AG08396 (cell line): Measurements from ENCODE around the gene PKIB.
A peak's percentile ranks its signal among the peaks of the same experiment; 100 is the strongest.
"Not testable (repeated sequence)": the region's sequence is repeated elsewhere in the genome, so short reads cannot be mapped to it uniquely, and the experiment has no call there.

Source experiments
- DNase-seq: peaks from one replicate; pipeline ENCODE4 v3.0.0; 2012; ENCODE audit warnings: low spot score, mixed read lengths

Gene PKIB

DNA sequence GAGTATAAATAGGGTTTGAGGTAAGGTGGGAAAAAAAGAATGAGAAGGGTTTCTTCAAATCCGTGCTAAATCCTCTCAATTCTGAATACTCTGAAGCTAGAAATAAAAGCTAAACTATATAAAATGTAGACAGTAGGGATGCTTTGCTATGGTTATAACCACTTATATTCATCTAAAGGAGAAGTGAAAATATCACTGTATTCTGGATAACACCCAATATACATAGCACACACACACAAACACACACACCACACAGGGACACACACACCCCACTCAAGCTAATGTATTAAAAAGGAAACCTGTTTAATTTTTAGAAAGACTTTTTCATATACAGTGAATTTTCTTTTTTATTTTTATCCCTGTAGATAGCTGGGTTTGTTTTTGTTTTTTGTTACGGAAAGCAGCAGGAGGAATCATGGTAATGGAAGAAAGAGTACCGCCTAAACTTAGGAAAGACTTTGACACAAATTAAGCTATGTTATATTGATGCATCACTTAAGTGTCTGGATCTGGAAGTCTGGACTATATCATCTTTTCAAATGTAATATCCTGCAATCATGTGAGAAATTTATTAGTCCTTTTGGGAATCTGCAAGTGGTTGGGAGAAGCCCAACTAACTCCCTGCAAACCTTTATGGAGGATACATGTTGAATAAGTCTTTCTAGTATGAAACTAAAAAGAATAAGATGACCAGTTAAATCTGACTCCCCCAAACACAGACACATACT is 100.9 kb downstream of the PKIB start:
- no peak for DNase-seq

DNA sequence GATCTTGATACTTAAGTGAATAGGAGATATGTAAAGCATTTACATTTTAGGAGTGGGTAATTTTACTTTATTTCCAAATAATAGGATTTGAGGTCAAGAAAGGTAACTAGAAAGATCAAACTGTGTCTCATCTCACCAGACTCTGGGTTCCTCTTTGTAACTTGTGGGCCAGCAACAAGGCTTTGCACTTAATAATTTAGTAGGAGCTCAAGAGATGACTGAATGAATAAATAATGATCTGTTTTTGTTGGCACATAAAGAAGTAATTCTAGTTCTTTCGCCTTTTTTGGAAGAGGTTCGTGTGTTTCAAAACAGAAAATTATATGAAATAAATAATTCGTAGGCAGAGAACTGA is 101.9 kb downstream of the PKIB start:
- no peak for DNase-seq

DNA sequence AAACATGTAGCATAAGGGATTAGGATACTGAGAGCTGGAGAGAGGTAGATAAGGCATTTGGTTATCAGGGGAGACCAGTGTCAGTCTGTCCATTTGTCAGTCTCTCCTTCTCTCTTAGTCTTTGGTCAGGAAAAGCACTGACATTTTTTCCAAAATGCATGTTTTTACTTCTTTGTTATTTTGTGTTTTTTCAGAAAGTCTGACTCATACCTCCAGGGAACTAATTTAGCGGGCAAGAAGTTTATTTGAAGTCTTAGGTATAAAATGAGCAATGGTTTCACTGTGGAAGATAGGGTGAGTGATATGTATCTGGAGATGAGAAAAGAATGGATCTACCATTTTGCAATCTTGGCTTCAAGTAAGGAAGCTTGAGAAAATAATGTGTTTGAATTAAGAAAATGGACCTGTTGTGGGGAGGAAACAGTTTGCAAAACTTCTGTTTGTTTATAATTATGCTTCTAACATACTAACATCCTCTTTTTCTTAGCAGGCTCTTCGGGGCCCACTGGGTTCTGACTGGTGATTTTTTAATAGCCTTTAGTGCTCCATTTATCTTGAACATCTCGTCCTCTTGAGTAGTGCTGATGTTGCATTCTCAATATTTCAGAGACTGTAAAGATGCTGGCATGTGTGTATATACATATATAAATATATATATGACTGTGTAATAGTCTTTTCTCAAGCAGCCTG is 102.4 kb downstream of the PKIB start:
- DNase-seq = no peak

DNA sequence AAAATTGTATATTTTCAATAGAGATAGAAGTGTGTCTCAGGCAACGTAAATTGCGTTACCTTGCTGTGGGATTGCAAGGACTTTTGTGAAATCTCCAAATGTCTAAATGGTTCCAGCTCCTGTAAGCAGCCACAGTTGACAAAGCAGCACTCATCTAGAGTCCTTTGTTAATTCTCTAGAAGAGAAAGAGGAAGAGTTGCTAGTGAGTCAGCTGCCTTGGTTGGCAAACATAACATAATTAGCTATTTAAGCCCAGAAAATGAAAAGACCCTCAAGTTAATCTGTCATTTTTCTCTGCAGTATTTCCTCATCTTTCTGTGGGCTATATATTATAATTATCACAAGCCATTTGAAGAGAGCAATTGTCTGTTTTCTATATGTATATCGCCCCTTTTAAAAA is 102.9 kb downstream of the PKIB start:
- no peak for DNase-seq

DNA sequence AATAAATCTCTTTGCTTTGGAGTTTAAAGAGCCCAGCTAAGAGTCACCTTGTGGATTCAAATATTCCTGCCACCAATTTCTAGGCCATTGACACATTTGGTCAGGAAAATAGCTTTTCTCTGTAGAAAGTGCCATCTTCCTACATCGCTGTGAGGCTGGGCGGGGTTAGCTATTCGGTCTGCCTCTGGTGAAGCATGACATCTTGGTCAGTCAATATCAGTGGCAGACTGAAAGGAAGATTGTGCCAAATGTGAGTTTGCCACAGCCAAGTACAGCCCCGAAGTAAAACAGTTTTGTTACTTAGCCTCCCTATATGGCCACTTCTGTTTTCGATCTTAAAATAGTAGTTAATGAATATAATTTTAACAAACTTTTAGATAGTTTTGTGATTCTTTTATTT is 103.9 kb downstream of the PKIB start:
- DNase-seq = no peak

DNA sequence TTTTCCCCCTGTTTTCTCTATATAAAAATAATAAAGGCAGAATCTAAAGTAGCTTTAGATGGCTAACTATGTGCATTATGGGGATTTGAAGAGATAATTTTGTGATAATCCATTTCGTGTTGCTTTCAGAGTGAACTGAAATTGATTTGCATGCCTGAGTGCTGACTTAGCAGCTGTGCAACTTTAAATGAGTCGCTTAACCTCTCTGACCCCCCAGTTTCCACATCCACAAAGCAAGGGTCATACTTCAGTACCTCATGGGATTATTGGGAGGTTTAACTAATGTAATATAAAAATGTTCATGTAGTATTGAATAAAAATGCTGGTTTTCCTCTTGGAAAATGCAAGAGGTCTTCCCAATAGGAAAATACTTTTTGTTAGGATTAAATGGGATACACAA is 105.5 kb downstream of the PKIB start:
- no peak for DNase-seq

DNA sequence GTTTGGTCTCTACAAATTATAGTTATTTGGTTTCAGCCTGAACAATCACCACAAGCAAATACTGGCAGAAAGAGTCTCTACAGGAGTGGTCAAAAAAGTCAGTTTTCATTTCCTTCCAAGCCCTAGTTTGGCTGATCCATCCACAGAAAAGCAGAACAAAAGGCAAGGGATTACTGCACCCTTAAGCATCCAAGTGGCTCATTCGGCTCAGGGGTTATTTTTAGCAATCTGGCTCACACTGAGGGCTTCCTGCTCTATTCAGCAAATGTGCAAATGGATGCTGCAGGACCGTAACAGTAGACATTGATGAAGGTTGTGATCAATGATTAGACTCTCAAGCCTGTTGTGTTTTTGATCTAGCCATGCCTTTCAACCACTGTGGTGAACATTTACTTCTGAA is 107.1 kb downstream of the PKIB start:
- peak; percentile 15 for DNase-seq

DNA sequence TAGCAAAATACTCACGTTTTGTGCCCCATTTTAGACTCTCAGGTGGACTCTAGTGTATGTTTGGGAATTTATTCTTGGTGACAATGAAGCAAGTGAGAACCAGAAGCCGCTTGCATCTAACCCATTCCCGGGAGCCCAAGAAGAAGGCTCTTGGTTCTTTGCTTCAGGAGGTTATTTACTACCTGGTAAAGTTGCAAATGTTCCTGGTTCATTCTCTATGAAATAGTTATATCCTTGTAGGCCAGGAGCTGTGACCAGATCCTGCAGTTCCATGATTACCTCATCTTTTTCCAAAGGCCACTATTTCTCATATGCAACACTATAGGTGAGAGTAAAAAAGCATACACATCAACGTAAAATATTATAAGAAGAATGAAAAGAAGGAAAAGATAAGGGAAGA is 108.4 kb downstream of the PKIB start:
- DNase-seq = no peak

DNA sequence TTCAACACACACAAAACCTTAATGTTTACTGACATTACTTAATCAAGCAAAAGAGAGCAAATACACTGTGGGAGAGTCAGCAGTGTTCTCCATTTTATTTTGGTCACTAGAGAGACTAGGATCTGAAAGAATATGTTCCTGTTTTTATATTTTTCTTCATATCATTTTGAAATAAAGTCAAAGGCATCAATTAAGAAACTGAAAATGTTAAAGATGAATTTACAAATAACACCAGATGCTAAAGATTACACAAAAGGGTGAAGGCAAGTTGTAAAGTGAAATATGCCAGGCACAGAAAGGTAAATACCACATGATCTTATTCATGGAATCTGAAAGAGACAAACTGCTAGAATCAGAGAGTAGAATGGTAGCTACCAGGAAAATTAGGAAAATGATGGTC is 109.0 kb downstream of the PKIB start:
- DNase-seq = no peak

DNA sequence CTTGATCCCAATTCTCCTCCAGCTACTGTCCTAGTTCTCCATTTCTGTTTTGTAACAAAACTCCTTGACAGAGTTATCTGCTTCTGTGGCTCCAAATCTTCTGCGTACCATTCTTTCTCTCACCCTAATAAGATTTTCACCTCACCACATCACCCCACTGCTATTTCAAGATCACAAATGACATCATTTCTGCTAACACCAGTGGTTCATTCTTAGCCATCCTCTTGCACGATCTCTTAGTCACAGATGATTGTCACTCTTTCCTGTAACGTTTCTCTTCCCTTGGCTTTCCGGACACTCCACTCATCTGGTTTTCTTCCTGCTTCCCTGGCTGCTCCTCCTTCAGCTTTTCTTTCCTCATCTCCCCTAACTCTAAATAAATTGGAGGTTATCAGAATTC is 112.5 kb downstream of the PKIB start:
- no peak for DNase-seq

DNA sequence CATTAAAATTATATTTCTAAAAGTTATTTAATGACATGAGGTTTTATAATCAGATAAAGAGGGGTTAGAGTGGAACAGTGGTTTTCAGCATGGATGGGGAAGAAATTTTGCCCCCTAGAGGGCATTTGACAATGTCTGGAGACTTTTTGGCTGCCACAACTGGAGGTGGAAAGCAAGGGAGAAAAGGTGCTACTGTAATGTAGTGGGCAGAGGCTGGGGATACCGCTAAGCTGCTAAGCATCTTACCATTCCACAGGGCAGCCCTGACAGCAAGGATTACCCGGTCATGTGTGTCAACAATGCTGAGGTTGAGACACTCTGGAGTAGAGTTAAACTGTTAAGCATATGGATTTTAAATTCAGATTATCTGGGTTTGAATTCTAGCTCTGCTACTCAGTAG is 116.4 kb downstream of the PKIB start:
- DNase-seq = no peak

DNA sequence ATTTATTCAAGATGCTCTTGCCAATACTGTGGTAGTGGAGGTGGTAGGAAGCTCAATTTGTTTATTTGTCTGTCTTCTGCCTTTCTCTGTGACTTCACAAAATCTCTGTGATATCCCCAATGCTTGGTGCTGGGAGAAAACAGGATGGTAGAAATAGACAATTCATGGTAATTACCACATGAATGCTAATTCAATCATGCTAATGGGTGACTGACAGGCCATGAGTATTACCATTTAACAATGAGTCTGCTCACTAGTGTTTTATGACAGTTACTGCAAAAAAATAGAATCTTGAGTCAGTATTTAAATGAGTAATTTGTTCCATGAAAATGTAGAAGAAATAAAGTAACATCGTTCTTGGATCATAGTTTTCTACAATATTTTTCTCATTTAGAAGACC is 117.0 kb downstream of the PKIB start:
- DNase-seq = no peak

DNA sequence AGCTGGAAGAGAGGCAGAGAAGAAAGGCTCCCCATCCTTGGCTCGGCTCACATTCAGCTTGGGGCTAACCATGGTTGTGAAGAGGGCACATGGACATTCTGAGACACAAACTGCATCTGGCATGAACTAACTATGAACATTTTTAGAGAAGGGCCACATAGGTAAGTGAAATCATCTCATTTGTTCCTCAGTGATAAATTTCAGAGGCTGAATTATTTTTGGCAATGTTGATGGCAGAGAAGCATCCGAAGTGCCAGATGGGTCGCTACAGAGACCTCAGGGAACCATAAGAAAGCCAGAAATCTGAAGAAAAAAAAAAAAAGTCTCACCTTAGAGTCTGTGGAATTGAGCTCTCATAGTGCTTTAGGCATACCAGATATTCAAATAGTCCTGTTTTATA is 120.1 kb downstream of the PKIB start:
- DNase-seq = no peak

DNA sequence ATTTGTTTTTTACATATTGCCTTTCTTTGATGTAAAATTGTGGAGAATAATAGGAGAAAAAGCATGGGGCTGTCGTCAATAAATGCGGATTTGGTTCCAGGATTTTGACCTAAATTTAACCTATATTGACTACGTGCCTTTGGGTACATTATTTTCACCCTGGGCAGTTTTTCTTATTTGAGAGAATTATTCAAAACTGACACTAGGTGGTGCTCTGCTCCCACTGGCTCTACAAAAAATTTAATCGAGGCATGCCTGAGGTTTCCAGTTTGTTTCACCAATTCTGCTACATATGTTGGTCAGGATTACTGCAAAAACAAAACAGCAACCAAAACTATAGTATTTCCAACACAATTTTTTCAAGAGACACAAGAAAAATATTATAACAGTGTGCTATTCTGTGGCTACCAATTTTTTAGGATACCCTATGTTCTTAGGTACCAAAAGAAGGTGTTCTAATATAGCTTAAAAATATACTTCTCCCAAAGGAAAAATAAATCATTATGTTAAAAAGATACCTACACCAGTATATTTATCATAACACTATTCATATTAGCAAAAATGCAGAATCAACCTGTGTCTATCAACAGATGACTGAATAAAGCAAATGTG is 120.7 kb downstream of the PKIB start:
- no peak for DNase-seq

DNA sequence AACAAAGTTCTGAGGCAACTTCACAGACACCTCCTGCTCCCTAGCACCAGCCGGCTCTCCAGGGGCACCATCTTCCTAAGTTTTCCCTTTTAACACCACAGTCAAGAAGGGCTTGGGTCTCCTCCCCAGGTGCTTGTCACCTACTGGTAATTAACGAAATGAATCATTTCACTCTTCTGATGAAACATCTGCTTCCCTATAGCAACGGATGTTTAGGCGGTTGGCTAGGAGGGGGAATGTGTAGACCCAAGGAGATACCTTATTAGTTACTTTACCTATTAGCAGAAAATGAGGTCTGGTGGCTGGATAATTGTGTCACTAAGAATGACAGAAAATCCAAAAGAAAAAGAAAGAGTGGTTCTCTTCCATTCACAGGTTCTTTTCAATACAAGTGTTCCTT is 123.1 kb downstream of the PKIB start:
- DNase-seq = no peak

DNA sequence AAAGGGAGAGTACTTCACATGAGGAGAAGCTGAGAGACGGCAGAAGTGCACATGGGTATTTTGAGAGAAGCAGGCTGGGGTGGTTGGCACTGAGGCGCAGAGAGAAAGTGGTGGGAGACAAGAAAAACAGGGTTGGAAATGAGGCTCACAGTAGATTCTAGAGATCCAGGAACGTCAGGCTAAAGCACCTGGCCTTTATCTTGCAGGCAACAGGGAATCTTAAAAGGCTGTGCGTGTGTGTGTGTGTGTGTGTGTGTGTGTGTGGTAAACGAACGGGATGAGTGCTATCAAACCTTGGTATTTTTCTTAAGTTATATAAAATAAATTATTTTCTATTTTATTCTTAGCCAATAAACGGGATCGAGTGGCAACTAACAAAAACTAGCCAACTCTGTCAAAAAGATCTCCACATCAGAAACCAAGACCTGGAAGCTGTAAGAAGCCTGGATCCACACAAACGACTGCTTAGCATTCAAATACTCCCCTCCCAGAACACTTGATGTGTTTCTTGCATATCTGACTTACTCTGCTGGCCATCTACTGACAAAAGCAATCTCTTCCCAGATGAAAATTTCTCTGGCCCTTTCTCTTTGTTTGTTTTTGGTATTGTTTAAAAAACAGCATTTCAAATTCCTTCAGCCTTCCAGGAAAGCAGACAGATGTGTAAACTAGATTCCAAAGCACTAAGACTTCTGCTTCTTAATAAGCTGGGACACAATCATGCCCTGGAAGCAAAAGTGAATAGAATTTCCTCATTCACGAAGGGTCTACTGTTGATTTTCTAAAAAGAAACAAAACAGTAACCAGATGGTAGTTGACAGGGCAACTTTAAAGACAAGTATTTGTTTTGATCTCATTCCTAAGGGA is 124.6 kb downstream of the PKIB start:
- DNase-seq = no peak

DNA sequence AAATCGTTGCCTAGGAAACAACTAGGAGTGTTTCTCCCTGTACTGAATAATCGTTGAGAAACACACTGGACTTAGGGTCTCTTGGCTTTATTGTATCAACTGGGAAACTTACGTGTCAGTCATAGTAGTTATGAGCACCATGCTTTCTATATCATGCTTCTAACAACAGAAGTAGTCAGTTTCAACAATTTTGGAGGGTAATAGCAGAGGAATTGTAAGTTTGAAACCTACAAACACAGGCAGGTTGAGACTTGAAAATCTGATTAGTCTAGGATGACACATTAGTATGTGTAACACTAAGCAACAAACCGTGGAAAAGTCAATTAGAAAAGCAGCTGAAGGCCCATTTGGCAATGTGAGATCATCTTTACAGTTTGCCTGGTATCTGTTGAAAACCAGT is 125.4 kb downstream of the PKIB start:
- no peak for DNase-seq

DNA sequence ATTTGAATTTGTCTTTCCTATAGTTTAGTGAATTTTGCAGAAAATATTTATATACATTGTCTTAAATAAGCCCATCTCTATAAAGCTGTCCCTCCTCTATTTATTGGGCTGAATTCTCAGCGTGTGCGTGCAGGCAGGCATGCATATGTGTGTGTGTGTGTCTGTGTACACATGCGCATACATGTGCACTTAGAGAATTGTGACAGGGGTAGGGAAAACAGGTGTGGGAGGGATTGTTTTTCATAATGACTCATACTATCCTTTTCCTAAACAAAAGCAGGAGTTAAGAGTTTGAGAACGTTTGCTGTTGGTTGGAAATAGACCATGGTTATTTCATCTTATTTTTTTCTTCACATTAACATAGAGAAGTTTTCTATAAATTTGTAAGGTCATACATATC is 126.0 kb downstream of the PKIB start:
- DNase-seq = no peak

DNA sequence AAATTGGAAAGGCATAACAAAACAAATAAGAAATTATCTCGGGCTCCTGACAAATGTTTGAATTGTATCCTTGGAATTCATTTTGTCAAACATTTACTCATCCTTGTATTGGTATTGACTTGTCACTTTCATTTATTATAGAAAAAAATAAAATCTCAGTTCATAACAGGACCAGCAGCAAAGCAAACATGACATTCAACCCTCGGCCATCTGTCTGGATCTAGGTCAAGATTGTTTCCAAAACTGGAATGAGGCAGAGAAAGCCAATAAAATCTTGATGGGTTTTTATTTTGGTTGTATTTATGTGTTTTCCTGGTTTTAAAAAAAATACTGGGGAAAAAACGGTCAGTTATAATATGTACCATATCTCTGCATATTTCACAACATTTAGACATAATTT is 126.4 kb downstream of the PKIB start:
- DNase-seq = no peak

DNA sequence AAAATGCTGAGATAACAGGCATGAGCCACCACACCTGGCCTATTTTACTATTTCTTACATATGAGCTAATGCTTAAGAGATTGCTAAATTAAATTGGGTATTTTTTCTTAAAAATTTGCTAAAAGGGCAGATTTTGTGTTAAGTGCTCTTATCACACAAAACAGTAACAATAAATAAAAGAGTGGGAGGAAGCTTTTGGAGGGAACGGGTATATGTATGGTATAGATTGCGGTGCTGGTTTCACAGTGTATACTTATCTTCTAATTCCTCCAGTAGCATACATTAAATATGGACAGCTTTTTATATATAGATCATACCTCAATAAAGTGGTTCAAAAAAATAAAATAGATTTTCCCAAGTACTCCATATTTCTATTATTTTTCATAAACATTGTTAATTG is 129.9 kb downstream of the PKIB start:
- DNase-seq = no peak

DNA sequence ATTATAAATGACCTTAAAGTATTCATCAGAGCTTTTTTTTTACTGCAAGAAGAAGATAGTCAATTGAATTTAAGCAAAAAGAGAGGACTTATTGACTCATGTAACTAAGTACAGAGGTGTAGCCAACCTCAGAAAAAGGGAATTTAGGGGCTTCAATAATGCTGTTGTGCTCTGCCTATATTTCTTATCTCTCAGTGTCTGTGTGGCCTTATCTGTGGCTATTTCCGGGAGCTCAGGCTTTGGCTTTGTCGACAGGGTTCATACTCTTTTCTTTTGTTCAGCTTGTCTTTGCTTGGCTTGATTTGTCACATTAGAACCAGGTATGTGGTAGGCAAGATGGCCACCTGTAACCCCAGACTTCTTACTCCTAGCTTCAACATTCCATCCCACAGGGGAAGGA is 130.7 kb downstream of the PKIB start:
- DNase-seq = no peak

DNA sequence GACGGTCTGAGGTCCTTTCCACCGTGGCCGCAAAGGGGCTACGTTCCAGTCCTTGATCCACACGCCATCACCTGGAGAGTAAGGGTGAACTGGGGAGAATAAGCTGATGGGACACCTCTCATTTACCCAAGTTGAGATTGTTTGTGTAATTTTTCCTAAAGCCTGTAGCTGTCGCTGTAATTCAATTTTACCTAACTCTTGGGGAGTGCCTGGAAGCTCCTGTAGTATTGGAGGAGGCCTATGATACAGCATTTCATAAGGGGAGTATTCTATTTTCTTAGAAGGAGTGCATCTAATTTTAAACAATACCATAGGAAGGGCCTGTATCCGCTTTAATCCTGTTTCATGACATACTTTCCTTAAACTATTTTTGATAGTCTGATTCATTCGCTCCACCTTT is 134.0 kb downstream of the PKIB start:
- not testable (repeated sequence) for DNase-seq

DNA sequence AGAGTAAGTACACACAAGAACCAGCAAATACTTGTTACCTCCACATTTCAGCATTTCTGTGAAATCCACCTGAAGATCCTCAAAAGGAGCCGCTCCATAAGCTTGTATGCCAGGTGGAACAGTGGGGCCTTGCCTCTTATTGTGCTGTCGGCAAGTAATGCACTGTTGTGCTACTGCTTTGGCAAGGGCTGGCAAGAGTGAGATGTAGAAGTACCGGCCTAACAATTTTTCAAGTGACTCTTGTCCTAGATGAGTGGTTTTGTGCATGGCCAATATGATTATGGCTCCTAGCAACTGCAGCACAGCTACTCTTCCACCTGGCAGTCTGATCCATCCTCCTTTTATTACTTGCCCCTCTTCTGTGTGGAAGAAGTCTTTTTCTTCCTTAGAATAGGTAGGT is 134.7 kb downstream of the PKIB start:
- not testable (repeated sequence) for DNase-seq
